ENCODE measurements around the gene CHCHD6.

DNA sequence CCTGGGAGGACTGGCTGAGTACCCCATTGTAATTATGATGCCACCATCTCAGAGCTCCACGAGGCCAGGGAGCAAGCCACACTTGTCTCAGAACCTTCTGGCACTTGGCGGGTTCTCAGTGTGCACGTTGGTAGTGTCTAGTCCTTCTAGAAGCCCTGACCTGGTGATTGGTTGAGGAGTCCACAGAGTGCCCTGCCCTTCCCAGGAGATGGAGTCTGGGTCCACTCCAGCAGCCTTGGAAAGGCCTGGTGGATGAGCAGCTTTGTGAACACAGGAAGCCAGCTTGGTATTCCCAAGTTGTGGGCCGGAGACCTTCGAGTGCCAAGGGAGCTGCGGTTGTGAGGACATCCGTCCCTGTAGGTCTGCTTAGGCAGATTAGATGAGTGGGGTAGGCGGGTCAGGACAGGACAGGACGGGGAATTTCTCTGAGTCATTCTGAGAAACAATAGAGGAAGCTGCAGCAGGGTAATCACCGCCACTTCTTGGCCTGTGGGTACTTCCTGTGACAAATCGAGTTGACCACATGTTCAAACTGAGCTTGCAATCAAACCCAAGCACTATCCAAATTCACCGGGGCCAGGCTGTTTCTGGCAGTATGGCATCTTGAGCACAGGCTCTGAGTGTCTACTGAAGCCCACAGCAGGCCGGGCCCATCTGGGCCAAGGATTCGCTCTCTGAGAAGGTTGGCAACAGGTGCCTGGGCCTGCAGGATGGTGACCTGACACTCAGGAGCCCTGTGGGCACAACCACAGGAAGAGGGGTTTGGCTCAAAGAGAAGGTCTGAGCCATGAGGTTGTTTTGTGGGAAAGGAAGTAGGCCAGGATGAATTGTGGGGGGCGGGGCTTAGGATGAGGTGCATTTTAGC lies 207.4 kb downstream of the CHCHD6 start:
- no peak for TF ChIP-seq GATA2 (IDR thresholded peaks at IDR 0.05; ENCODE audit: low read depth, low read length)
- no peak for TF ChIP-seq GATA3 (IDR thresholded peaks at IDR 0.05; ENCODE audit: low read depth, low read length)
